WERI-Rb-1 (cell line): ENCODE measurements around the gene DZIP3.

Source experiments
- DNase-seq: peaks from one replicate; pipeline ENCODE4 v3.0.0-alpha.2; 2020
- H3K27ac ChIP-seq: fragments of 250-450 bp; sonication (Bioruptor Pico); 2 replicates; pipeline ENCODE4 v1.5.1; 2020; ENCODE audit warnings: mild to moderate bottlenecking, moderate library complexity
- H3K27me3 ChIP-seq: fragments of 250-450 bp; sonication (Bioruptor Pico); 2 replicates; pipeline ENCODE4 v1.5.1; 2021; ENCODE audit warnings: mild to moderate bottlenecking, low read depth, moderate library complexity; ENCODE audit not compliant: insufficient read depth, severe bottlenecking
- H3K36me3 ChIP-seq: fragments of 250-450 bp; sonication (Bioruptor Pico); 2 replicates; pipeline ENCODE4 v1.5.1; 2020; ENCODE audit warnings: mild to moderate bottlenecking, moderate library complexity
- H3K4me3 ChIP-seq: 2 replicates; pipeline ENCODE4 v1.5.1; 2011; ENCODE audit warnings: low read depth, mild to moderate bottlenecking, control low read depth, low read length
- H3K9me3 ChIP-seq: fragments of 250-450 bp; sonication (Bioruptor Pico); 2 replicates; pipeline ENCODE4 v1.5.1; 2021; ENCODE audit warnings: mild to moderate bottlenecking, moderate library complexity; ENCODE audit not compliant: severe bottlenecking
- CTCF ChIP-seq: IDR thresholded peaks from 2 replicates; pipeline ENCODE4 v1.5.1; 2011; ENCODE audit warnings: low read depth, mild to moderate bottlenecking, control low read depth, inconsistent platforms, low read length

Gene DZIP3

GRCh38 chr3:108589998-108590323 is 439 bp downstream of the DZIP3 start:
- no peak for DNase-seq
- Histone ChIP-seq H3K9me3 (no peaks in the 10 kb centered on the region), H3K27me3 (no peaks in the 10 kb centered on the region), H3K36me3 (peaks cover 10% of the 10 kb centered on the region), H3K27ac (peak overlapping the region; percentile 93), H3K4me3 (peak overlapping the region; percentile 100)
- TF ChIP-seq CTCF = no peak

- DNase-seq = no peak
- Histone ChIP-seq H3K36me3 (peaks cover 6% of the 10 kb centered on the region; the same call in 1 of the 2 replicates), H3K27ac (no peak overlapping the region), H3K9me3 (no peaks in the 10 kb centered on the region), H3K27me3 (no peaks in the 10 kb centered on the region), H3K4me3 (peak overlapping the region; percentile 100)
- TF ChIP-seq CTCF = no peak
Measured at GRCh38 chr3:108590460-108590859, 938 bp downstream of the DZIP3 start.

DNA sequence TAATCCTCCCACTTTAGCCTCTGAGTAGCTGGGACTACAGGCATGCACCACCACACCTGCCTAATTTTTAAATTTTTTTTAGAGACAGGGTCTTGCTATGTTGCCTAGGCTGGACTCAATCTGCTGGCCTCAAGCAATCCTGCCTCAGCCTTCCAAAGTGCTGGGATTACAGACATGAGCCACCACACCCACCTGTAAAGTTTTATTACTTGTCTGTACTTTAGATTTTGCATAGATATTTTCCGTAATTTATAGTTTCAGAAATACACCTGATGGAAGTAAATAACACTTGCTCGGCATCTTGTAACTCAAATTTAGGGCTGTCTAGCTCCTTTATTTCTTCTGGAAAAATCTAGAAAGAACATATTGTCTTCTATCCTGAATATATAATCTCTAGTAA is 5.8 kb downstream of the DZIP3 start:
- Histone ChIP-seq H3K27ac (no peak overlapping the region), H3K36me3 (no peaks in the 10 kb centered on the region), H3K27me3 (no peaks in the 10 kb centered on the region), H3K4me3 (no peak overlapping the region), H3K9me3 (no peaks in the 10 kb centered on the region)
- no peak for DNase-seq
- no peak for TF ChIP-seq CTCF

DNA sequence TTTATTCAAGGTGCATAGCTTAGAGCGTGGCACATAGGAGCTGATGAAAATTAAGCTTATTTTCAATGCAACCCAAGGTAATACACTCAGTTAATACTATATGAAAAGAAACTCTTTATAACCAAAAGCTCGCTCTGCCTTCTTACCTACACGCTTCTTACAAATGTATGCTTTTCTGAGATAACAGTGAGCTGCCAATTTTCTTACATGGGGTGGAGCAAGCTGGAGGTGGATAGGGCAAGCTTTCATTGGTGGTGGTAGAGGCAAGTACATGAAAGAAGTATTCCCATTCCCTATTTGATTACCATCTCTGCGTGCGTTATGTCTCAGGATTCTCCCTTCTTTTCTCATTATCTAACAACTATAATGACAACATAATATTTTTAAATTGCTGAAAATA is 8.9 kb downstream of the DZIP3 start:
- Histone ChIP-seq H3K36me3 (no peaks in the 10 kb centered on the region), H3K27ac (no peak overlapping the region), H3K4me3 (no peak overlapping the region), H3K27me3 (no peaks in the 10 kb centered on the region), H3K9me3 (no peaks in the 10 kb centered on the region)
- no peak for TF ChIP-seq CTCF
- DNase-seq = no peak

DNA sequence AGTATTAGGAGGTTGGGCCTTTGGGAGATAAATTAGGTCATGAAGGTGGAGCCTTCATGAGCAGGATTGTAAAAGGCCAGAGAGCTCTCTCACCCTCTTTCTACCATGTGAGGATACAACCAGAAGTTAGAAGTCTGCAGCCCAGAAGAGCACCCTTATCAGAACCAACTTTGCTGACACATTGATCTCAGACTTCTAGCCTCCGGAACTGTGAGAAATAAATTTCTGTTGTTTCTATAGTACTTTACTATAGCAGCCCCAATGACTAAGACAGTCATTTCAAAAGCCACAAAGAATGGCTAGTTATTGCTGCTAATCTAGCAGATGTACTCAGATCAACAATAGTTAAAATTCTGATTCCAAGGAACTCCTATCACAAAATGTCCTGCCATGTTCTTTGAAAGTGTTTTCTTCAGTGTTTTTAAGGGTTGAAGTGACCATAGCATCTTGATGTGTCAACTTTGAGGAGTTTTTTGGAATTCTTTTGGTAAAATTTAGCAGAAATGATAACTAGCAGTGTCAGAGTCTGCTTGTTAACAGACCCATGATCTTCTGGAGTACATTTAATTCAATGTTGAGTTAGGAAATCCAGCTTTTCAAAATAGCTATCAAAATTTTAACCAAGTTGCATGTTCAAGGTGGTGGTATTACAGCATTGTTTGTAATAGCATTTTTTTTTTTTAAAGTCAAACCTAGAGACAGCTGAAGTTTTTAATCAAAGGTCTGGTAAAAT is 10.3 kb downstream of the DZIP3 start:
- H3K4me3 ChIP-seq = no peak overlapping the region
- H3K36me3 ChIP-seq = no peaks in the 10 kb centered on the region
- H3K9me3 ChIP-seq = no peaks in the 10 kb centered on the region
- no peak for DNase-seq
- H3K27me3 ChIP-seq = no peaks in the 10 kb centered on the region
- TF ChIP-seq CTCF = no peak
- H3K27ac ChIP-seq = no peak overlapping the region
